ENCODE data around the gene CACHD1.
A peak's percentile ranks its signal among the peaks of the same experiment; 100 is the strongest.
"Not testable (repeated sequence)": the region's sequence is repeated elsewhere in the genome, so short reads cannot be mapped to it uniquely, and the experiment has no call there.

CACHD1 gene

GRCh38 chr1:64497088-64497883, 27.4 kb downstream of the CACHD1 start:
- ATAC-seq (no peak), DNase-seq (no peak)
- no peak overlapping the region for H3K27ac Mint-ChIP-seq
- H3K4me1 Mint-ChIP-seq, result peaks cover 3% of the 10 kb centered on the region
- no peak overlapping the region for H3K4me3 Mint-ChIP-seq
- H3K36me3 Mint-ChIP-seq (ENCODE audit: low read depth), result no peaks in the 10 kb centered on the region
- H3K9me3 Mint-ChIP-seq, result no peaks in the 10 kb centered on the region
- H3K27me3 Mint-ChIP-seq, result peaks cover 2% of the 10 kb centered on the region

GRCh38 chr1:64498325-64498724, 28.4 kb downstream of the CACHD1 start:
- no peak overlapping the region for H3K27ac Mint-ChIP-seq
- no peaks in the 10 kb centered on the region for H3K36me3 Mint-ChIP-seq (ENCODE audit: low read depth)

GRCh38 chr1:64499011-64499410, 29.1 kb downstream of the CACHD1 start:
- H3K36me3 Mint-ChIP-seq (ENCODE audit: low read depth), result no peaks in the 10 kb centered on the region
- ATAC-seq (no peak), DNase-seq (no peak)
- H3K27ac Mint-ChIP-seq, result no peak overlapping the region
- H3K4me1 Mint-ChIP-seq, result peaks cover 5% of the 10 kb centered on the region
- no peaks in the 10 kb centered on the region for H3K9me3 Mint-ChIP-seq
- peaks cover 2% of the 10 kb centered on the region for H3K27me3 Mint-ChIP-seq
- no peak overlapping the region for H3K4me3 Mint-ChIP-seq

More at GRCh38 chr1:64498325-64498724, 28.4 kb downstream of the CACHD1 start:
- peaks cover 2% of the 10 kb centered on the region for H3K27me3 Mint-ChIP-seq
- DNase-seq (no peak), ATAC-seq (no peak)
- H3K4me3 Mint-ChIP-seq, result no peak overlapping the region
- peaks cover 5% of the 10 kb centered on the region for H3K4me1 Mint-ChIP-seq
- no peaks in the 10 kb centered on the region for H3K9me3 Mint-ChIP-seq

GRCh38 chr1:64499966-64500365, 30.0 kb downstream of the CACHD1 start:
- ATAC-seq, result no peak
- Mint-ChIP-seq H3K36me3 (ENCODE audit: low read depth) (no peaks in the 10 kb centered on the region), H3K4me1 (peaks cover 5% of the 10 kb centered on the region), H3K4me3 (no peak overlapping the region), H3K27me3 (peaks cover 2% of the 10 kb centered on the region), H3K27ac (no peak overlapping the region), H3K9me3 (no peaks in the 10 kb centered on the region)
- DNase-seq, result no peak

- no peaks in the 10 kb centered on the region for H3K36me3 Mint-ChIP-seq (ENCODE audit: low read depth)
- peaks cover 17% of the 10 kb centered on the region for H3K4me1 Mint-ChIP-seq
- DNase-seq, result no peak
- no peak for ATAC-seq
- no peak overlapping the region for H3K4me3 Mint-ChIP-seq
- no peak overlapping the region for H3K27ac Mint-ChIP-seq
- no peaks in the 10 kb centered on the region for H3K9me3 Mint-ChIP-seq
- peaks cover 4% of the 10 kb centered on the region for H3K27me3 Mint-ChIP-seq
These were observed 32.2 kb downstream of the CACHD1 start for GRCh38 chr1:64502083-64502482.

- DNase-seq (no peak), ATAC-seq (no peak)
- Mint-ChIP-seq H3K4me3 (no peak overlapping the region), H3K27ac (no peak overlapping the region), H3K36me3 (ENCODE audit: low read depth) (no peaks in the 10 kb centered on the region), H3K27me3 (peaks cover 6% of the 10 kb centered on the region), H3K9me3 (no peaks in the 10 kb centered on the region), H3K4me1 (peaks cover 20% of the 10 kb centered on the region)
These were observed 33.0 kb downstream of the CACHD1 start for GRCh38 chr1:64502931-64503330.

- ATAC-seq (peak; percentile 41), DNase-seq (peak; percentile 54)
- H3K4me3 Mint-ChIP-seq, result peak overlapping the region; percentile 79
- H3K36me3 Mint-ChIP-seq (ENCODE audit: low read depth), result no peaks in the 10 kb centered on the region
- H3K4me1 Mint-ChIP-seq, result peaks cover 21% of the 10 kb centered on the region
- H3K27ac Mint-ChIP-seq, result peak overlapping the region; percentile 40
- peaks cover 6% of the 10 kb centered on the region for H3K27me3 Mint-ChIP-seq
- no peaks in the 10 kb centered on the region for H3K9me3 Mint-ChIP-seq
These were observed 35.5 kb downstream of the CACHD1 start for GRCh38 chr1:64505232-64505943.

- H3K27ac Mint-ChIP-seq, result peak overlapping the region; percentile 40
- H3K4me3 Mint-ChIP-seq, result peak overlapping the region; percentile 79
- no peaks in the 10 kb centered on the region for H3K9me3 Mint-ChIP-seq
- DNase-seq, result no peak
- H3K27me3 Mint-ChIP-seq, result peaks cover 6% of the 10 kb centered on the region
- H3K36me3 Mint-ChIP-seq (ENCODE audit: low read depth), result no peaks in the 10 kb centered on the region
- peak; percentile 86 for ATAC-seq
- peaks cover 28% of the 10 kb centered on the region for H3K4me1 Mint-ChIP-seq
These were observed 36.2 kb downstream of the CACHD1 start for GRCh38 chr1:64505944-64506655.

- no peak for ATAC-seq
- Mint-ChIP-seq H3K4me3 (no peak overlapping the region), H3K4me1 (peaks cover 32% of the 10 kb centered on the region)
These were observed 38.7 kb downstream of the CACHD1 start for GRCh38 chr1:64508629-64509028.

GRCh38 chr1:64511044-64511443, 41.1 kb downstream of the CACHD1 start:
- ATAC-seq, result no peak
- peaks cover 25% of the 10 kb centered on the region for H3K4me1 Mint-ChIP-seq
- no peak for DNase-seq
- no peaks in the 10 kb centered on the region for H3K36me3 Mint-ChIP-seq (ENCODE audit: low read depth)
- H3K27ac Mint-ChIP-seq, result no peak overlapping the region
- peaks cover 6% of the 10 kb centered on the region for H3K27me3 Mint-ChIP-seq
- no peaks in the 10 kb centered on the region for H3K9me3 Mint-ChIP-seq
- no peak overlapping the region for H3K4me3 Mint-ChIP-seq

More at GRCh38 chr1:64508629-64509028, 38.7 kb downstream of the CACHD1 start:
- H3K36me3 Mint-ChIP-seq (ENCODE audit: low read depth), result no peaks in the 10 kb centered on the region
- H3K27me3 Mint-ChIP-seq, result peaks cover 6% of the 10 kb centered on the region
- H3K27ac Mint-ChIP-seq, result no peak overlapping the region
- no peak for DNase-seq
- H3K9me3 Mint-ChIP-seq, result no peaks in the 10 kb centered on the region

- ATAC-seq; H3K27me3 Mint-ChIP-seq; H3K4me3 Mint-ChIP-seq; DNase-seq; H3K36me3 Mint-ChIP-seq (ENCODE audit: low read depth); H3K9me3 Mint-ChIP-seq; H3K27ac Mint-ChIP-seq: not testable (repeated sequence)
- peaks cover 16% of the 10 kb centered on the region for H3K4me1 Mint-ChIP-seq
These were observed 42.3 kb downstream of the CACHD1 start for GRCh38 chr1:64512206-64512605.

- no peaks in the 10 kb centered on the region for H3K9me3 Mint-ChIP-seq
- H3K4me3 Mint-ChIP-seq, result no peak overlapping the region
- peaks cover 14% of the 10 kb centered on the region for H3K4me1 Mint-ChIP-seq
- H3K27ac Mint-ChIP-seq, result no peak overlapping the region
- DNase-seq, result no peak
- no peak for ATAC-seq
- no peaks in the 10 kb centered on the region for H3K36me3 Mint-ChIP-seq (ENCODE audit: low read depth)
- no peaks in the 10 kb centered on the region for H3K27me3 Mint-ChIP-seq
These were observed 43.6 kb downstream of the CACHD1 start for GRCh38 chr1:64513545-64513944.

GRCh38 chr1:64514197-64514765, 44.4 kb downstream of the CACHD1 start:
- H3K27me3 Mint-ChIP-seq, result no peaks in the 10 kb centered on the region
- no peaks in the 10 kb centered on the region for H3K9me3 Mint-ChIP-seq
- DNase-seq, result no peak
- no peak overlapping the region for H3K27ac Mint-ChIP-seq
- H3K4me1 Mint-ChIP-seq, result peaks cover 14% of the 10 kb centered on the region
- H3K4me3 Mint-ChIP-seq, result no peak overlapping the region
- H3K36me3 Mint-ChIP-seq (ENCODE audit: low read depth), result no peaks in the 10 kb centered on the region
- no peak for ATAC-seq

GRCh38 chr1:64515427-64515826, 45.5 kb downstream of the CACHD1 start:
- no peak for DNase-seq
- H3K4me3 Mint-ChIP-seq, result no peak overlapping the region

More at GRCh38 chr1:64515427-64515826, 45.5 kb downstream of the CACHD1 start:
- H3K4me1 Mint-ChIP-seq, result peaks cover 13% of the 10 kb centered on the region
- no peaks in the 10 kb centered on the region for H3K9me3 Mint-ChIP-seq
- ATAC-seq, result no peak
- H3K27me3 Mint-ChIP-seq, result no peaks in the 10 kb centered on the region
- H3K36me3 Mint-ChIP-seq (ENCODE audit: low read depth), result no peaks in the 10 kb centered on the region
- H3K27ac Mint-ChIP-seq, result no peak overlapping the region

Data from activated naive CD8-positive, alpha-beta T cell treated with anti-CD3 and anti-CD28 coated beads, Interleukin-2, amount 50 U/mL, for 24 hours (primary cell).